Measurements from ENCODE around the gene AMY2B.
"Not testable (repeated sequence)": the region's sequence is repeated elsewhere in the genome, so short reads cannot be mapped to it uniquely, and the experiment has no call there.

The AMY2B gene

DNA sequence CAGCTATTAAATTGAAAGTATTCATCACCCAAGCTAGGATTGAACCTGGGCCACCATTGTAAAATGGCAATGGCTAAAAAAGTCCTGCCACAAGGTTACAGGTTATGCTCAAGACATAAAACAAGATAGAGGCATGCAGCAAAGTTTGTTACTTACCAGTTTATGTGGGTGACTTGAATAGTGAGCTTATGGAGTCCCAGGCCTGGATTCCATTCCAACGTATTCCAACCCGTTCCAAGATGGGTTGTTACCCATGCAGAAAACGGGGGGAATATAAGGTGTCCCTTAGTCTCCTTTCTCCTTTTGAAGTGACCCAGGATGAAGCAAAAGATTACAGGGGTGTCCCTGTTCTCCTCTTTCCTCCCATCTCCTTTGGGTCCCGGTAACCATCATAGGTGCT lies 56.0 kb downstream of the AMY2B start:
- not testable (repeated sequence) for DNase-seq
